Neural progenitor cell (in vitro differentiated cells): ENCODE measurements around the gene NT5DC2. TPM values are rescaled to one million over a fixed set of nuclear protein-coding genes. Genes with fewer than 3 reads are reported as not detected.

Experiments used
- DNase-seq: peaks from one replicate; pipeline ENCODE4 v3.0.0-alpha.2; 2016; ENCODE audit warnings: low spot score
- H2AFZ ChIP-seq: fragments of 200-600 bp; sonication (generic); replicated peaks from 2 replicates; pipeline ENCODE4 v1.6.1; 2016; ENCODE audit warnings: antibody characterized with exemption
- H3F3A ChIP-seq: fragments of 200-600 bp; sonication (generic); 2 replicates; pipeline ENCODE4 v1.6.1; 2016; ENCODE audit warnings: antibody characterized with exemption, low read depth
- H3K27ac ChIP-seq: fragments of 200-600 bp; sonication (generic); 2 replicates; pipeline ENCODE4 v1.5.1; 2016; ENCODE audit warnings: mild to moderate bottlenecking
- H3K27me3 ChIP-seq: fragments of 200-600 bp; sonication (generic); 2 replicates; pipeline ENCODE4 v1.6.1; 2016; ENCODE audit warnings: mild to moderate bottlenecking, moderate library complexity
- H3K36me3 ChIP-seq: fragments of 200-600 bp; sonication (generic); 2 replicates; pipeline ENCODE4 v1.5.1; 2016
- H3K4me1 ChIP-seq: fragments of 200-600 bp; sonication (generic); 2 replicates; pipeline ENCODE4 v1.6.1; 2016; ENCODE audit warnings: mixed run types
- H3K4me2 ChIP-seq: fragments of 200-600 bp; sonication (generic); 2 replicates; pipeline ENCODE4 v1.6.1; 2016
- H3K4me3 ChIP-seq: fragments of 200-600 bp; sonication (generic); 2 replicates; pipeline ENCODE4 v1.5.1; 2016
- H3K79me2 ChIP-seq: fragments of 200-600 bp; sonication (generic); 2 replicates; pipeline ENCODE4 v1.6.1; 2016; ENCODE audit warnings: low read depth
- H3K9ac ChIP-seq: fragments of 200-600 bp; sonication (generic); 2 replicates; pipeline ENCODE4 v1.6.1; 2016
- H3K9me3 ChIP-seq: fragments of 200-600 bp; sonication (generic); 2 replicates; pipeline ENCODE4 v1.5.1; 2016; ENCODE audit warnings: low read depth
- H4K20me1 ChIP-seq: fragments of 200-600 bp; sonication (generic); 2 replicates; pipeline ENCODE4 v1.6.1; 2016; ENCODE audit warnings: low read depth
- H3K27ac Mint-ChIP-seq: 3 replicates; pipeline ENCODE4 v1.8.0; 2021; ENCODE audit warnings: mixed read lengths
- H3K27me3 Mint-ChIP-seq: 2 replicates; pipeline ENCODE4 v1.8.0; 2022; ENCODE audit warnings: low read depth, mild to moderate bottlenecking, inconsistent platforms, moderate library complexity, mixed read lengths; ENCODE audit not compliant: insufficient read depth
- H3K36me3 Mint-ChIP-seq: 3 replicates; pipeline ENCODE4 v1.8.0; 2021; ENCODE audit warnings: mixed read lengths
- H3K4me1 Mint-ChIP-seq: 3 replicates; pipeline ENCODE4 v1.8.0; 2021; ENCODE audit warnings: mixed read lengths
- H3K4me3 Mint-ChIP-seq: 3 replicates; pipeline ENCODE4 v1.8.0; 2021; ENCODE audit warnings: mild to moderate bottlenecking, moderate library complexity, mixed read lengths
- H3K9me3 Mint-ChIP-seq: 3 replicates; pipeline ENCODE4 v1.8.0; 2020; ENCODE audit warnings: mixed read lengths
- CTCF ChIP-seq: fragments of 200-600 bp; sonication (generic); IDR thresholded peaks from 2 replicates; pipeline ENCODE4 v1.5.1; 2017; ENCODE audit warnings: antibody characterized with exemption, mild to moderate bottlenecking
- EZH2 ChIP-seq: fragments of 200-600 bp; sonication (generic); IDR thresholded peaks from 2 replicates; pipeline ENCODE4 v1.6.1; 2017; ENCODE audit warnings: antibody characterized with exemption, mild to moderate bottlenecking, moderate library complexity
- EZH2phosphoT487 ChIP-seq: fragments of 200-600 bp; sonication (generic); IDR thresholded peaks from 2 replicates; pipeline ENCODE4 v1.6.1; 2017; ENCODE audit warnings: antibody characterized with exemption
- total RNA-seq: library from RNA; depleted of rRNA; stranded (reverse); fragments of >200 nt; gene quantifications from 2 replicates; pipeline ENCODE4 v1.2.3, GENCODE V29; 2015; ENCODE audit warnings: low replicate concordance

Gene NT5DC2
- total RNA-seq, 1 donor from 2014 or later = 210 TPM

DNA sequence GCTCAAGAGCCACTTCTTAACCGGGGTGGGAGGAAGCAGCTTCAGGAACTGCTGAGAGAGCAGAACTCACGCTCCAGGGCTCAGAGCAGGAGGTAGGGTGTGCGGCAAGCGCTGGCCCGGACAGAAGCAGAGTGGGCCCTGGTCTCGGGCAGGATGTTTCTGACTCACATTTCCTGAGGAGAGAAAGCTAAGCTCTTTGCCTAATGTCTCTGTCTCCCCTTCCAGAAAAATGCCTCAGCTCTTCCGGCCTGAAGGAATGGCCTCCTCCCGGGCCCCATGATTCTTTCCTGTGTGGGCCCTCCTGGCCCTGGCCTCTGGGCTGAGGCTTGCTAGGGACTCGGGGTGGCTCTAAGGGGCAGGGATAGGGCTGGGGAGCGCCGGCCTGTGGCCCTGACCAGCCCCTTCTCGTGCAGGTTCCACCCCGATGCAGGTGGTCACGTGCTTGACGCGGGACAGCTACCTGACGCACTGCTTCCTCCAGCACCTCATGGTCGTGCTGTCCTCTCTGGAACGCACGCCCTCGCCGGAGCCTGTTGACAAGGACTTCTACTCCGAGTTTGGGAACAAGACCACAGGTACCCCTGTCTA is 42.6 kb downstream of the NT5DC2 start:
- H3K4me3 Mint-ChIP-seq = no peak overlapping the region
- H3K79me2 ChIP-seq = no peaks in the 10 kb centered on the region
- H3K4me1 ChIP-seq = peaks cover 6% of the 10 kb centered on the region
- H3F3A ChIP-seq = peaks cover 7% of the 10 kb centered on the region
- H3K27me3 Mint-ChIP-seq = peaks cover 6% of the 10 kb centered on the region
- no peak overlapping the region for H3K27ac ChIP-seq
- H3K36me3 ChIP-seq = no peaks in the 10 kb centered on the region
- no peaks in the 10 kb centered on the region for H3K9me3 Mint-ChIP-seq
- no peak overlapping the region for H3K4me3 ChIP-seq
- H3K4me2 ChIP-seq = no peak overlapping the region
- no peaks in the 10 kb centered on the region for H3K9me3 ChIP-seq
- peaks cover 22% of the 10 kb centered on the region for H4K20me1 ChIP-seq
- H3K27ac Mint-ChIP-seq = no peak overlapping the region
- no peak for DNase-seq
- H2AFZ ChIP-seq = no peak overlapping the region
- no peaks in the 10 kb centered on the region for H3K27me3 ChIP-seq
- H3K4me1 Mint-ChIP-seq = peaks cover 10% of the 10 kb centered on the region
- H3K9ac ChIP-seq = no peak overlapping the region
- TF ChIP-seq CTCF (no peak), EZH2phosphoT487 (no peak), EZH2 (no peak)
- peaks cover 11% of the 10 kb centered on the region for H3K36me3 Mint-ChIP-seq

DNA sequence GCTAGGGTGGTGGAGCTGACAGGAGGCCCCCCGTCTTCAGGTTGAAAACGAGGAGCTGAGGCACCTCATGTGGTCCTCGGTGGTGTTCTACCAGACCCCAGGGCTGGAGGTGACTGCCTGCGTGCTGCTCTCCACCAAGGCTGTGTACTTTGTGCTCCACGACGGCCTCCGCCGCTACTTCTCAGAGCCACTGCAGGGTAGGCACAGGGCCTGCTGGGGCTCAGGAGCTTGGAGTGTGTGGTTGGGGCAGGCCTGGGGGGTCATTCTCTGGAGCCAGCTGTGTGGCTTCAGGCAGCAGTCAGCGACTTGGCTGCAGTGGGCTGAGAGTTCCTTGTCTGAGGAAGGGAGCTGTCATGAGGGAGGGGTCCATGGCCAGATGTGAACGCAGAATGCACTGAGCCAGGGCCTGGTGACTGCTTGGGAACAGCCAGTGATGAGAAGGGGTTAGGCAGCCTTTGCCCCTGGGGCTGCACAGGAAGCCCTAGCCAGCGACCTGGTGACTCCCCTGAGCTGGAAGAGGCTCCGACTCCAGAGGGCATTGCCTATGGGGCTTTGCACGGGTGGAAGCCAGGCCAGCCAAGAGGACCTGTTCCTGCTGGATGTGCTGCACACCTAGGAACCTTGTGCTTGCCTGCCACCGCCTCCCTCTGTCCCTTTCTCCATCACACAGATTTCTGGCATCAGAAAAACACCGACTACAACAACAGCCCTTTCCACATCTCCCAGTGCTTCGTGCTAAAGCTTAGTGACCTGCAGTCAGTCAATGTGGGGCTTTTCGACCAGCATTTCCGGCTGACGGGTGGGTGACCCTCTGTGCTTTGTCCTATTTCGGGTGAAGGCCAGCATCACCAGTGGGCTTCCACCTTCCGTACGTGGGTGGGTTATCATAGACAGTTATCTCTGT is 43.4 kb downstream of the NT5DC2 start:
- peak overlapping the region; percentile 10 for H3K27ac Mint-ChIP-seq
- Histone ChIP-seq H3K4me3 (no peak overlapping the region), H3K79me2 (no peaks in the 10 kb centered on the region), H3K4me2 (no peak overlapping the region), H3K36me3 (no peaks in the 10 kb centered on the region), H4K20me1 (peaks cover 22% of the 10 kb centered on the region), H3K27me3 (no peaks in the 10 kb centered on the region), H3K9ac (no peak overlapping the region), H3K9me3 (no peaks in the 10 kb centered on the region), H3F3A (peaks cover 7% of the 10 kb centered on the region), H3K4me1 (peaks cover 6% of the 10 kb centered on the region), H2AFZ (no peak overlapping the region), H3K27ac (no peak overlapping the region)
- no peaks in the 10 kb centered on the region for H3K9me3 Mint-ChIP-seq
- TF ChIP-seq CTCF (no peak), EZH2 (no peak), EZH2phosphoT487 (no peak)
- peaks cover 6% of the 10 kb centered on the region for H3K27me3 Mint-ChIP-seq
- no peak overlapping the region for H3K4me3 Mint-ChIP-seq
- no peak for DNase-seq
- peaks cover 10% of the 10 kb centered on the region for H3K4me1 Mint-ChIP-seq
- peaks cover 15% of the 10 kb centered on the region for H3K36me3 Mint-ChIP-seq

GRCh38 chr3:52489453-52489852 is 44.2 kb downstream of the NT5DC2 start:
- Histone ChIP-seq H3F3A (peaks cover 6% of the 10 kb centered on the region), H3K36me3 (no peaks in the 10 kb centered on the region), H3K4me1 (no peaks in the 10 kb centered on the region), H3K4me3 (no peak overlapping the region), H3K4me2 (no peak overlapping the region), H3K27ac (no peak overlapping the region), H3K27me3 (no peaks in the 10 kb centered on the region), H3K9ac (no peak overlapping the region), H3K9me3 (no peaks in the 10 kb centered on the region), H4K20me1 (peaks cover 22% of the 10 kb centered on the region), H3K79me2 (no peaks in the 10 kb centered on the region), H2AFZ (no peak overlapping the region)
- H3K4me1 Mint-ChIP-seq = peaks cover 16% of the 10 kb centered on the region
- no peak overlapping the region for H3K4me3 Mint-ChIP-seq
- TF ChIP-seq EZH2phosphoT487 = no peak
- TF ChIP-seq EZH2 = no peak
- TF ChIP-seq CTCF = no peak
- no peak for DNase-seq
- H3K36me3 Mint-ChIP-seq = peaks cover 15% of the 10 kb centered on the region
- no peaks in the 10 kb centered on the region for H3K9me3 Mint-ChIP-seq
- H3K27me3 Mint-ChIP-seq = peaks cover 5% of the 10 kb centered on the region
- H3K27ac Mint-ChIP-seq = no peak overlapping the region
